Measurements from ENCODE around the gene NR1H2.
"Not testable (repeated sequence)": the region's sequence is repeated elsewhere in the genome, so short reads cannot be mapped to it uniquely, and the experiment has no call there.

The NR1H2 gene

DNA sequence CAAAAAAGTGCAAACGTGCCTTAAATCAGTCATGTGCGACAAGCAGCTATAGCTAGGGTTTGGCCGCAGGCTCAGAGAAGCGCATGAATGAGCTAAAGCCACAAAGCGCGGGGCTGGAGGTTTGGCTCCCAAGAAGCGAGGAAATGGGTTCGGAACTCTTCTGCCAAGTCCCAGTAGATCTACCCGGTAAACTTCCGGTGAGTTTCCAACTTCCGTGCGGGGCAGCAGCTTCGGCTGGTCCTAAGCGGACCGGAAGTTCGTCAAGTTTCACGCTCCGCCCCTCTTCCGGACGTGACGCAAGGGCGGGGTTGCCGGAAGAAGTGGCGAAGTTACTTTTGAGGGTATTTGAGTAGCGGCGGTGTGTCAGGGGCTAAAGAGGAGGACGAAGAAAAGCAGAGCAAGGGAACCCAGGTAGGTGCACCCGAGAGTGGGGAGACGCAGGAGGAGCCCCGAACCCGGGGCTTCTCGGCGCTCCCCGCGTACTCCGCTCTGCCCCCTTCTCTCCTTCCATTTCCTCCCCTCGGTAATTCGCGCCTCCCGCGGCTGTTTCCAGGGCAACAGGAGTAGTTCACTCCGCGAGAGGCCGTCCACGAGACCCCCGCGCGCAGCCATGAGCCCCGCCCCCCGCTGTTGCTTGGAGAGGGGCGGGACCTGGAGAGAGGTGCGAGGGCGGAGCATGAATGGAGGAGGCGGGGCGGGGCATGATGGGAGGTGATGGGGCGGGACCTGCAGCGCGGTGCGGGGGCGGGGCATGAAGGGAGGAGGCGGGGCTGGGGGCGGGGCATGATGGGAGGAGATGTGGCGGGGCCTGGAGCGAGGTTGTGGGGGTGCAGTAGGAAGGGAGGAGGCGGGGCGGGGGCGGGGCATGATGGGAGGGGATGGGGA lies at the start of gene NR1H2:
Gene NR1H2, plus strand, starts transcription at position 292 of the 885 bp plus-strand sequence. CDS start 1,149 bp downstream, outside the sequence.
- peak; percentile 97 for DNase-seq

DNA sequence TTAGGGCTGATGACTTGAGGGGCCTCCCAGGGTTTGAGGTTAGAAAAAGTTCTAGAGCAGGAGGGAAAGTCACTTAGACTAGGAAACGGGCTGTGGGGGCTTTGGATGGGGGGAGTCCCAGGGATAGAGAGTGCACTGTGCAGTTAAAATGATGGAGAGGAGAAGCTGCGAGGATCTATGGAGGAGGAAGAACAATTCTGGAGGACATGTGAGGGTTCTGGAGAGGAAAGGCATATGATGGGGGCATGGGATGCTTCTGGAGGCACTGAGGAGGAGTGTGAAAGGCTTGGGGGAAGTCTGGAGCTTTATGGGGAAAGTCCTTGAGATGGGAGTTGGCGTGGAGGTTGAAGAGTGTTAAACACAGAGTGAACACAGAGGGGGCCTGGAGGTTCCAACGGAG lies 49.2 kb upstream of the NR1H2 start:
- DNase-seq: no peak

DNA sequence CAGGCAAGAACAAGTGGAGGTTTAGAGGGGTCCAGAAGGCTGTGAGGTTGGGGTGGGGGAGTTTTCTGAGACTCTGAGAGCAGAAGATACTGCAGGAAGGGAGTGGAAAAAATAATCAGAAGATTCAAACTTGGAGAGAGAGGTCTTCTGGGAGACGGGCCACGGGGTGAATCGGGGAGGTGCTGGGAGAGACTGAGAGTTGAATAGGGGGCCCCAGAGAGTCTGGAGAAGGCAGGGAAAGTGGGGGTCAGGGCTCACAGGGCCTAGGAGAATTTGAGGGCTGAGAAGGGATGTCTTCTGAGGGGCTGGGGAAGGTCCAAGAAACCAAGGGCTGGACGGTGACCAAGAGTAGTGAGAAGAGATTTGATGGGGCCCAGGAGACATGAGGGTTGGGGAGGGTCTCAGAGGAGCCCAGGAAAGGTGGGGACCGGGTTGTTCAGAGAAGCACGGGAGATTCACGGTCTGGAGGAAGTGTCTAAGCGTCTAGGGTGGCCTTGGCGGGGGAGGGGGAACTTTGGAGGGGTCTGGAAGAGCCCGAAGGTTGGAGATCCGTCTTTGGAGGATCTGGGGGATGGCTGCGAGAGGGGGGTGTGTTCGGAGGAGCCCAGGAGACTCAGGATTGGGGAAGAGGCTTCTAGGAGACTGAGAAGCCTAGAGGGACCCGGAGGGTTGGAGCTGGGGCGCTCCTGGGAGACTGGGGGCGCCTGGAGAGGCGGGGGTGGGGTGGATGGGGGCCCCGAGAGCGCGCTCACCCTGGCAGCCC lies 48.6 kb upstream of the NR1H2 start:
- no peak for DNase-seq

DNA sequence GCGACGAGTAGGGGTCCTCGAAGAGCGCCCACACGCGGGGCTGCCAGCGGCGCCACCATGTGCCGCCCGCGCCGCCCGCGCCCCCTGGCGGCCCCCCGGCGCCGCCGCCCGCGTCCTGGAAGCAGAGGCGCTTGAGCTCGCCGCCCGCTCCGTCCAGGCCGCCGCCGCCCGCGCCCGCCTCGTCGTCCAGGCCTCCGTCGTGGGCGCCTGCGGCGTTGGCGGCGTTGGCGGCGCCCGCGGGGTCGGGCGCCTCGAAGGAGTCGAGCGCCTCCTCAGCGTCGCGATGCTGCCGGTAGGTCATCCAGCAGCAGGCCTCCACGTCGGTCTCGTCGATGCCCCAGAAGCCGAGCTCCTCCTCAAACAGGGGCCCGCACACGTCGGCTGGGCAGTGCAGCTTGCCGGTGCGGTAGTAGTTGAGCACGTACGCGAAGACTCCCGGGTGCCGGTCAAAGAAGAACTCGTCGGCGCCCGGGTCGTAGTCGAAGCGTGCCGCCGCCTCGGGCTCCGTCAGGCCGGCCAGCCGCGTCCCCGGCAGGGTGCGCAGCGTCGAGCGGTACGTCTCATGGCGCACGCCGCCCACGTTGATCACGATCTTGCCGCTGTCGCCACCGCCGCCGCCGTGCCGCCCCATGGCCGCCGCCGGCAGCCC lies 47.9 kb upstream of the NR1H2 start:
- no peak for DNase-seq

DNA sequence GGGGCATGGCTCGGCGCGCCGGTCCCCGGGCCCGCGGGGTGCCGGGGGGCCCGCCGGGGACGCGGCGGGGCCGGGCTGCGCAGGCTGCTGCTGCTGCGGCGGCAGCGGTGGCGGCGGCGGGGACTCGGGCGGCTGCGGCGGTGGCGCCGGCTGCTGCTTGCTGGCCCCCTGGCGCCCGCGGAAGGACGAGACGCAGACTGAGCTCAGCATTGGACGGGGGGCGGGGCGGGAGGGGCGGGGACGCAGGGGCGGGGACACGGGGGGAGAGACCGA lies 47.4 kb upstream of the NR1H2 start:
- DNase-seq: no peak

DNA sequence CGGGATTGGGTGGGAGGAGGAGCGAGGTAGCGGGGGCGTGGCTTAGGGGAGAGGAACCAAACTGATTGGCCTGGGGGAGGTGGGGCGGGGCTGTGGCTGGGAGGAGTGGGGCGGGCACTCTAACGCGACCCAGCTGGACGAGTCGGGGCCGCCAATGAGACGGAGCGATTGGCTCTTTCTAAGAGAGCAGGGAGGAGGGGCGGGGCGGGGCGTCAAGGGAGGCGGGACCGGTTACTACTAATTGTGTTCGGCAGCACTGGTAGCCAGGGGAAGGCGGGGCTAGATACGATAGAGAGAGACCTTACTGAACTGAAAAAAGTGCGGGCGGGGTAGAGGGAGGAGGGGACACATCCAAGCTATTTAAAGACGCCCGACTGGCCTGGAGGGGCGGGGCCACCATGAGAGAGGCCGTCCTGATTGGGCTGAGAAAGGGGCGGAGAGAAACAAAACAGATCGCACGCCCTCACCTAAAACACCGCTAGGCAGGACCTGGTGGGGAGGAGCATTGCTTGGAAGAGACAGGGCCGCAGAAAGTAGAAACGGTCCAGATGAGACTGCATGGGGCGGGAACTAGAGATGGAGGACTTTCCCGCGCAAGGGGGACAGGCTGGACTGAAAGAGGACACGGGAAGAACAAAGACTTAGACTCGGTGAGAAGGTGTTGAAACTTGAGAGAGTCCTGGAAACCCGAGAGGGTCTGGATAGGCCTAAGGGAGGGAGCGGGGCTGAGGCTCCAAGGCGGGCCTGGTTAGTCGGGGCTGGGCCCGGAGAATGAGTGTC lies 46.9 kb upstream of the NR1H2 start, which contains the start of gene KCNC3:
Gene KCNC3, minus strand, starts transcription at position 232 of the 780 bp plus-strand sequence. CDS start 295 bp downstream, outside the sequence.
- peak; percentile 94 to 98 for DNase-seq

DNA sequence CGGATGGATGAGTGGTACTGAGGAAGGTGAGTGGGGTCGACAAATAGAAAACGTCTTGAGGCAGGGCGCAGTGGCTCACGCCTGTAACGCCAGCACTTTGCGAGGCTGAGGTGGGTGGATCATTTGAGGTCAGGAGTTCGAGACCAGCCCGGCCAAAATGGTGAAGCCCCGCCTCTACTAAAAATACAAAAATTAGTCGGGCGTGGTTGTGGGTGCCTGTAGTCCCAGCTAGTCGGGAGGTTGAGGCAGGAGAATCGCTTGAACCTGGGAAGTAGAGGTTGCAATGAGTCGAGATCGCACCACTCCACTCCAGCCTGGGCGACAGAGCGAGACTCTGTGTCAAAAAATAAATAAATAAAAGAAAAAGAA lies 46.3 kb upstream of the NR1H2 start:
- not testable (repeated sequence) for DNase-seq

DNA sequence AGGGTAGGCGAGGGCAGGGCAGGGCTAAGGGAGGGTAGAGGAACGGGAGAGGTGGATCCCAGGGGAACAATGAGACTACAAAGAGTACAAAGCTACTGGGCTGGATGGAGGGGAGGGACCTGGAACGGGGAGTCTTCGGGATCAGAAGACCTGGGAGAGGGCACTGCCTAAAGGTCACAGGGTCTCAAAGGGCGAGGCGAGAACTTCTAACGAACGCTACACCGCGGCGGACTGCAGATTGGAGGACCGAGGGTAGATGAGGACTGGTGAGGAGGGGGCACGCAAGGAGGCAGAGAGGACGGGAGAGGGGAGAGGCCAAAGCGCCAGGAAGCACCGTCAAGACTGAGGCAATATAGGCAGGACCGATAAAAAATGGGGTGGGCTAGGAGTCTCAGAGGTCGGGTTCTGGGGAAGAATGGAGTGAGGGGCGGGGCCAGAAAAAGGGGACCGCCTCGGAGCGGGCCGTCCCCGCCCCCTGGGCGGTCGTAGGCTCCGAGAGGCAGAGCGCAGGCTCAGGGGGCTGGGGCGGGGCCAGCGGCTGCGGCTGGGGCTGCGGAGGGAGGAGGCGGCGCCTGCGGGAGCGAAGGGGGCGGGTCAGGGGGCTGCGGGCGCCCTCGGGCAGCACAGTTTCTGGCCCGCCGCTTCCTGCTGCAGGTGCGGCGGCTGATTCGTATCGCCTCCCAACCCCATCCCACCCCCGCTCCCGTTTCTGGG lies 45.7 kb upstream of the NR1H2 start:
- DNase-seq: peak; percentile 87 to 89

DNA sequence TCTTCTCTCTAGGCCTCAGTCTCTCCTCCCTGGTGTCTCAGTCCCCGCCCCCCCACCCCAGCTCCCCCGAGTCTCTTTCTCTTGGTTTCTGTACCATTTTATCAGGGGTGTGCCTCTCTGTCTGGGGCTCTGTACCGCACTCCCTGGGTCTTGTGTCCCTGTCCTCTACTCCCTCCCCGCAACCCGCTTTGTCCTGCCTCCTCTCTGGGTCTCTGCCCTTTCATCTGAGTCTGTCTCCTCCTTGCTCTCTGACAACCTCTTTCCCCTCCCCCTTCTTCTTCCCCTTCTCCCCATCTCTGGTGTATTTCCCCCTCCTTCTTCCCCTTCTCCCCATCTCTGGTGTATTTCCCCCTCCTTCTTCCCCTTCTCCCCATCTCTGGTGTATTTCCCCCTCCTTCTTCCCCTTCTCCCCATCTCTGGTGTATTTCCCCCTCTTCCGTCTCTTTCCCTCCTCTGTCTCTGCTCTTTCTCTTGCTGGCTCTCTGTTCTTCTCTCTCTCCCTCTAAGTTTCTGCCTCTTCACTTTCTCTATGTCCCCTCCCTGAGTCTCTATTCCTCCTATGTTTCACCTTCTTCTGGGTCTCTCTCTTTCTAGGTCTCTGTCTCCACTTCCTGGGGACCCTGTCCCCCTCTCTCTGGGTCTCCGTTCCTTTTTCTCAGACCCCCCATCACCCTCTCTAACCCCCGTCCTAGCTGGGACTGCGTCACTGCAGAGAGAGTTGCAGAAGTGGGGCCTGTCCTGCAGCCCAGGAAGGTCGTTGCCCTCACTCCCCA lies 44.9 kb upstream of the NR1H2 start:
- no peak for DNase-seq

DNA sequence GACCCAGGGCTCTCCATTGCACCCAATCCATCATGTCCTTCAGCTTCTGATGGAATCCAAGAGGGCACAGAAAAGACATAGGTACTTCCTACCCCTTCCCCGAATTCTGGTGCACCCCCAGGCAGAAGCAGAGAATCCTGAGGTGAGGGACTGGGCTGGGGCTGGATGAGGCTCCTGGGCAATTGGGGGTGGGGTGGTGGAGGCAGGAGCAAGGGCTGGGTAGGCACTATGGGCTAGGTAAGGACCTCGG lies 44.3 kb upstream of the NR1H2 start:
- DNase-seq: no peak

DNA sequence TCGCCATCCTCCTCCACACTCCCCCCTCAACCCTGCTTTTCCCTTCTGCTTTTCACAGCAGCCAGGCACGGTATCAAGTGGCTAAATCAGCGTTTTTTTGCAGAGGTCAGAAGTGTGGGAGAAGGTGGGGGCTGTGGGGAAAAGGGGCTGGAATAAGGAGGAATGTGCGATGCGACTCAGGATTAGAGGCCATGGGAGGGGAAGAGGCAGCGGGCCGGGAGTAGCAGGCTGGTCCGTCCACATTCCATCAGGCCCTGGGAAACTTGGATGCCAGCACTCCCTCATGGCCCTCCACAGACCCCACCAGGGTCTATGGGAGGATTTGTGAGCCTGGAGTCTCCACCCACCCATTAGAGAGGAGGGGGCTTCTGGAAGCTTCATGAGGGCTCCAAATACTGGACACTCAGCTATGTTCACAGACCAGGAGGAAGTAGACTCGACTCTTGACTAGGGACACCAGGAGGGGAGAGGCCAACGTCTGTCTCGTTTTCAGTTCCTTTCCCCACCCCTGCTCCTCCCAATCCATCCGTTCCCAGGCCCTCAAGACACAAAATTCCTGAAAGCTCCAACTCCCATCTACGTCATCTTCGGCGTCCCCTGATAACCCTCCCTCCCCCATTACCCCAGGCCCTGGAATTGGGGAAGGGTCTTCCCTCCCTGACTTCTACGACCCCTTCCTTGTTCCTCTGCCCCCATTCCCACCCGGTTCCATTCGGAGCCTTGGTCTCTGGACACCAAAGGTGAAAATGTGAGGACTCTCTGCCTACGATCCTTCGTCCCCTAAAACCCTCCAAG lies 43.8 kb upstream of the NR1H2 start:
- DNase-seq: no peak

DNA sequence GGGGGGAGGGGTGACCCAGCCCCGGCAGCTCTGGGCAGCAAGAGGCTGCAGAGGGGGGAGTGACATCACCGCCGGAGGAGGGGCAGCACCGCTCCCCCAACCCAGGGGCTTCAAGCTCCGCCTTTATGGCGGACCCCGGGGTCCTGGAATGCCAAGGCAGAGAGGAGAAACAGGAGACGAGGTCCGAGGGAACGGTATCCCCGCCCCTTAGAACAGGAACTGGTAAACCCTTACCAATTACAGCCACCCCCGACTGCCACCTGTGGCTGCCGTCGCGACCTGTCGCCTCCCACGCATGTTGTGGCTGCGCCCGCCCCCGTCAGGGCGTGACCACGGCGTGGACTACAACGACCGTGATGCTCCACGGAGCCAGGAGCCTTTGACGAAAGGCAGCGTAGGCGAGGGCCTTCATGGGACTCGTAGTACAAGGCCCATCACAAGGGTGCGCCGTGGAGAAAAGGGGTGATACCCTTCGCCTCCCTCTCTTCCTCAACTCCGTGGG lies 43.0 kb upstream of the NR1H2 start:
- DNase-seq: peak; percentile 93

DNA sequence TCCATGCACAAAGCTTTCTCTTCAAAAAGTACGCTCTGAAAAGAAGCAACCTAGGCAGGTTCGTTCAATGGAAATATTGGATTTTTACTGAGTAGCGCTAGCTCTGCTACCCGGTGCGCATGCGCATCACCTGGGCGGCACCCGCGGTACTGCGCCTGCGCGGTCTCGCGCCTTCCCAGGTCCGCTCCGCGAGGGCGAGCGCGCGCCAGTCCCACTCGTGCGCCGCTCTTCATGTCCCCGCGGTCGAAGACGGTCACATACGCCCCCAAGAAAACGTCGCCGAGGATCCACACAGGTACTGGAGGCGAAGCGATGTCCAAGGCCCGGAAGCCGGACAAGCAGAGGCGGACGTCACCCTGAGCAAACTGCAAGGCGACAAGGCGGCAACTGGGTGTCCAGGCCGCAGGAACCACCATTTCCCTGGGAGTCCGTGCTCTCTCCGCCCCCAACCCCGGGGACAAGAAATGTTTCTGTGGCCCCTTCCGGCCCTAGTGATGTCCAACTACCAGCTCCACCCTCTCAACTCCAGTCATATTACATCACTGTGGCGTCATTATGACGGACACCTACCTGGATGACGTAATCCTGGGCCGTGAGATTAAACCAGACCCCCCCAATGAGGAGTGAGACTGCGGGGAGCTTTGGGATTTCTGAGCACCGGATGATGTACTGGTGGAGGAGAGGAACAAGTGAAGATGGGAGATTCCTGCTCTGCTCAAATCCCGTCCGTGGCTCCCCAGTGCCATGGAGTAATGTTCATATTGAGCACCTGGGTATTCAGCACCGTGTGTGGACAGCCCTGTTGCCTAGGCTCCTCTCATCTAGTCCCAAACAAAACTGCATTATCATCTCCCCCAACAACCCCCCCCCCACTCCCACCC lies 42.3 kb upstream of the NR1H2 start:
- DNase-seq: peak; percentile 77 to 86

DNA sequence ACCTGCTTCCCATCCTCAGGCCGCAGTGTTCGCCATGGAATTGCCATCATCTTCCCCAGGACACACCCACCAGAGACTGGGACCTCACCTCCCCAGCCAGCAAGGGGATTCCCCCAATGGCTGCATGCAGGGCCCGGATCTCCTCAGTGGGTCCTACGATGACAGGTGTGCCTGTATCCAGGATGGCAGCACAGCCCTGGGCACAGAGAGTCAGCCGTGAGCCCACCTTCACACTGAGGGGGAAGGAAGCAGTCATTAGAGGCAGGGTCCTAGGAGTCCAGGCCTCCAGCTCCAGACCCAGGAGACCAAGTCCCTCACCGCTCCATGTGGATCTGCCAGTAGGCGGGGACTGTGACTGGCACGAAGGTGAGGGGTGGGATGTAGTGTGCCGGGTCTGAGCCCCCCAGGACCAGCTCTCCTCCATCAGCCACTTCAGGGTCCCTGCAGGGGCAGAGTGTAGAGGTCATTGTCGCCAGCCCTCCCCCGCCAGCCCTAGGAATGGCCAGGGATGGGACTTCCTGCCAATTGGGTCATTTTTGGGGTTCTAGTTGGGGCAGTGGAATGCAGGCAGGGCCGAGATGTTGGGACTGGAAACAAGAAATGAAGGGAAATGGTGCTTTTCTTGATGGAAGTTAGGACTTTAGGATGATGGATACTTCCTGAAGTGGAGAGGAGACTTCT lies 41.4 kb upstream of the NR1H2 start:
- DNase-seq: no peak

DNA sequence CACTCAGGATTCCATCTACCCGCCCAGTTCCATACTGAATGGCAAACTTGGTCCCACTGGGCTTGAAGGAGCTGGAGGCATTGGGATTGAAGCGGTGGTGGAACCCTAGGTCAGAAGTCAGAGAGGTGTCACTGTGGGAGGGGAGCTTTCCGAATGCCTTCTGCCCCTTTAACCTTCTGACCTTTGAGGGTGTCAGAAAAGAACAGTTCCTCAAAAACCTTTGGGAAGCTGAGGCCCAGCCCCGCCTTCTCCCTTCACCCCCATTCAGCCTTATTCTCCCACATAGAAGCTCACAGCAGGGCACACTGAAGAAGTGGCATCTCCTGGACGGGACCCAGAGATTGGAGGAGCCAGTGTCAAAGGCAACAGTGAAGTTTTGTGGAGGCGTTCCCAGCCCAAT lies 39.2 kb upstream of the NR1H2 start:
- DNase-seq: not testable (repeated sequence)

DNA sequence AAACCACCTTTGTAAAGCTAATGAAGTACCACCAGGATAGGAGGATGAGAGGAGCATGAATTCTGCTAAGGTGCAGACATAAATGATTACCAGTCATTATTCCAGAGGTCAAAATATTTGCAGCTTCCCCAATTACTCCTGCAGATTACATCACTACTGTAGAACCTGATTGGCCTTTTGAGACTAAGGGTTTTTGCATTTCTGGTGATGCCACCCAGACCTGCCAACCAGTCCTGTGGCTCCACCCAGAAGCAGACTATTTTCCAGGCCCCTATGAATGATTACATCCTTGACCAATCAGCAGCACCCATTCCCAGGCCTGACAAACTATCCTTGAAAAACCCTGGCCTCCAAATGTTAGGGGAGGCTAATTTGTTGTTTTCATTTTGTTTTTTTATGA lies 35.9 kb upstream of the NR1H2 start:
- no peak for DNase-seq

DNA sequence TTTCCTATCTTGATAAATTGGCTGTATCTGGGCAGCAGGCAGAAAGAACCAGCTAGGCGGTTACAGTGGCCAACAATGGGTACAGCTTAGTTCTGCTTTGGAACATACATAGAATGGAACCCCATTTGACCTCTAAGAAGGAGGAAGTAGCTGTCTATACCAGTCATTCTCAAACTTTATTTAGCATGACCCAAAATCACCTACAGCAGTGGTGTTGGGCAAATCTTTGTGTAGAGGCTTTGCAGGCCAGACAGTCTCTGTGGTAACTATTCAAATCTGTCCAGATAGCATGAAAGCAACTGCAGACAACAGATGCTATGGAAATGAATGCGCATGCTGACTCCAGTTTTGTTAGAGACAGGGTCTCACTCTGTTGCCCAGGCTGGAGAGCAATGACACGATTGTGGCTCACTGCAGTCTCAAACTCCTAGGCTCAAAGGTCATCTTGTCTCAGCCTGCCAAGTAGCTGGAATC lies 35.1 kb upstream of the NR1H2 start:
- no peak for DNase-seq

DNA sequence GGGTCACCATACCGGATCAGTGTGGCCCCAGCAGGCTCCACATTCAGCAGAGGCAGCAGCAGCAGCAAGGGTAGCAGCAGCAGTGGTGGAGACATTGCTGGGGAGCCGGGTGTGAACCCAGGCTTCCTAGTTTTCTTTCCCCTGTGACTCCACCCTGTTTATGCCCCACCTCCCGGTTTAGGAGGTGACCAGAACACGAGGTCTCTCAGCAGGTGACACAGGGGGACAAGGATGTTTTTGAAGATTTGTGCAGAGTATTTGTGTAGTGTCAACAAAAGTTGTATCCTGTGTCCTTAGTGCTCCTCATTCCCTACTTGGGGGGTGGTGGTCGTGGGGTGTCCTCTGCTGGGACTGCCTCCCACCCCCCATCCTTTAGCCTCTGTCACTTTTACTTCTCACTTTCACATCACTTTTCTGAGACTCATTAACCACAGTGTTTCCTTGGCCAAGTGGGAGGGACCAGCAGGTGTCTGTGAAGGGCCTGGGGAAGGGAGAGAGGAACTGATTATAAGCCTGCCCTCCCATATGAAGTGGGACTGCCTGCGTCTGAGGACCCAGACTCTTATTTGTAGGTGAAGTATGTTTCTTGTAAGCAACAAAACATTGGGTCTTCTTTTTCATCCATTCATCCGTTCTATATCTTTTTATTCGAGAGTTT lies 31.5 kb upstream of the NR1H2 start:
- peak in 1 of 2 donors; percentile 75 for DNase-seq

All from CD4-positive, alpha-beta T cell treated with Interferon alpha-2 for 1 hour (primary cell).